Right kidney (tissue), 1 donor: ENCODE data around the gene KCNMA1.
A peak's percentile ranks its signal among the peaks of the same experiment; 100 is the strongest.
"Not testable (repeated sequence)": the region's sequence is repeated elsewhere in the genome, so short reads cannot be mapped to it uniquely, and the experiment has no call there.

Experiments used
- DNase-seq: peaks from one replicate; pipeline ENCODE4 v3.0.0-alpha.2; 2016

Gene KCNMA1

GRCh38 chr10:77392236-77392721 is 245.3 kb downstream of the KCNMA1 start:
- DNase-seq = no peak

- peak; percentile 54 for DNase-seq
Observed at GRCh38 chr10:77391605-77392235, 245.9 kb downstream of the KCNMA1 start.

- DNase-seq = no peak
Observed at GRCh38 chr10:77390481-77390891, 247.1 kb downstream of the KCNMA1 start.

- no peak for DNase-seq
Observed at GRCh38 chr10:77388571-77389100, 249.0 kb downstream of the KCNMA1 start.

GRCh38 chr10:77387701-77388100 is 249.9 kb downstream of the KCNMA1 start:
- not testable (repeated sequence) for DNase-seq

GRCh38 chr10:77387247-77387646 is 250.4 kb downstream of the KCNMA1 start:
- no peak for DNase-seq

GRCh38 chr10:77386838-77387237 is 250.8 kb downstream of the KCNMA1 start:
- no peak for DNase-seq

- DNase-seq = no peak
Observed at GRCh38 chr10:77386365-77386764, 251.2 kb downstream of the KCNMA1 start.

- no peak for DNase-seq
Observed at GRCh38 chr10:77385315-77385714, 252.3 kb downstream of the KCNMA1 start.

- DNase-seq = no peak
Observed at GRCh38 chr10:77383861-77384553, 253.6 kb downstream of the KCNMA1 start.

GRCh38 chr10:77381750-77382149 is 255.9 kb downstream of the KCNMA1 start:
- no peak for DNase-seq

- no peak for DNase-seq
Observed at GRCh38 chr10:77380723-77381122, 256.9 kb downstream of the KCNMA1 start.

GRCh38 chr10:77380191-77380590 is 257.4 kb downstream of the KCNMA1 start:
- no peak for DNase-seq

GRCh38 chr10:77378366-77379349 is 258.9 kb downstream of the KCNMA1 start:
- DNase-seq = no peak

GRCh38 chr10:77377678-77378352 is 259.8 kb downstream of the KCNMA1 start:
- DNase-seq = no peak

GRCh38 chr10:77377034-77377433 is 260.6 kb downstream of the KCNMA1 start:
- no peak for DNase-seq

GRCh38 chr10:77374189-77374656 is 263.4 kb downstream of the KCNMA1 start:
- DNase-seq = no peak

- no peak for DNase-seq
Observed at GRCh38 chr10:77371848-77372799, 265.5 kb downstream of the KCNMA1 start.

GRCh38 chr10:77371421-77371820 is 266.2 kb downstream of the KCNMA1 start:
- DNase-seq = no peak

GRCh38 chr10:77368006-77368405 is 269.6 kb downstream of the KCNMA1 start:
- DNase-seq = no peak

GRCh38 chr10:77363210-77363609 is 274.4 kb downstream of the KCNMA1 start:
- no peak for DNase-seq
